GM12878 (cell line): ENCODE measurements around the gene DMKN. TPM values are rescaled to one million over a fixed set of nuclear protein-coding genes. Genes with fewer than 3 reads are reported as not detected.

Experiments used
- BHLHE40 ChIP-seq, 2 experiments: fragments of 450-650 bp in 1 of 2; IDR thresholded peaks; 2 replicates each; pipeline ENCODE4 v1.6.1; 2011 to 2017; ENCODE audit warnings: low read depth in 2 of 2, borderline replicate concordance in 1 of 2, improper control_type of control experiment in 1 of 2, low read length in 1 of 2, mild to moderate bottlenecking in 1 of 2
- BRCA1 ChIP-seq: IDR thresholded peaks from 2 replicates; pipeline ENCODE4 v1.6.1; 2011; ENCODE audit warnings: low read depth, low read length, improper control_type of control experiment
- CHD1 ChIP-seq: IDR thresholded peaks from 2 replicates; pipeline ENCODE4 v1.6.1; 2012; ENCODE audit warnings: low read depth, low read length, improper control_type of control experiment
- FOXM1 ChIP-seq: IDR thresholded peaks from 2 replicates; pipeline ENCODE4 v1.6.1; 2012; ENCODE audit warnings: low read depth, mild to moderate bottlenecking, inconsistent platforms, low read length, moderate library complexity
- HDAC6 ChIP-seq: fragments of 200-600 bp; sonication (generic); IDR thresholded peaks from one replicate; pipeline ENCODE4 v1.8.0; 2017; ENCODE audit warnings: antibody characterized with exemption; ENCODE audit not compliant: unreplicated experiment
- JUNB ChIP-seq: IDR thresholded peaks from 2 replicates; pipeline ENCODE4 v1.6.1; 2016; ENCODE audit warnings: antibody characterized with exemption, mild to moderate bottlenecking
- MYC ChIP-seq: IDR thresholded peaks from 2 replicates; pipeline ENCODE4 v1.6.1; 2011; ENCODE audit warnings: mild to moderate bottlenecking, low read length, moderate library complexity, inconsistent platforms; ENCODE audit not compliant: insufficient read depth, insufficient replicate concordance, insufficient read length, severe bottlenecking
- NRF1 ChIP-seq: conservative IDR thresholded peaks from 2 replicates; pipeline ENCODE4 v1.6.1; 2011; ENCODE audit warnings: mild to moderate bottlenecking, low read depth, low read length, improper control_type of control experiment
- PAX8 ChIP-seq: fragments of 450-650 bp; IDR thresholded peaks from 2 replicates; pipeline ENCODE4 v1.6.1; 2017; ENCODE audit warnings: mild to moderate bottlenecking, moderate library complexity
- RB1 ChIP-seq: fragments of 450-650 bp; formaldehyde crosslinking; IDR thresholded peaks from 2 replicates; pipeline ENCODE4 v1.6.1; 2017; ENCODE audit warnings: mild to moderate bottlenecking, borderline replicate concordance
- SRF ChIP-seq, 2 experiments: IDR thresholded peaks; 2 replicates each; pipeline ENCODE4 v1.6.1; 2011; ENCODE audit warnings: low read depth in 2 of 2, low read length in 2 of 2, mild to moderate bottlenecking in 1 of 2, moderate library complexity in 1 of 2
- ZNF274 ChIP-seq: IDR thresholded peaks from one replicate; pipeline ENCODE4 v1.8.0; 2011; ENCODE audit not compliant: insufficient read length, insufficient read depth
- ZNF384 ChIP-seq: IDR thresholded peaks from 2 replicates; pipeline ENCODE4 v1.6.1; 2012; ENCODE audit warnings: low read depth, mild to moderate bottlenecking, low read length, improper control_type of control experiment, borderline replicate concordance
- polyA plus RNA-seq, 11 experiments: library from polyadenylated mRNA; depleted of rRNA in 4 of 11; unstranded in 6 of 11; stranded (reverse) in 5 of 11; fragments of >200 nt; fragmentation: Nextera tagmentation in 4 of 11; fragmentation: Illumina TruSeq in 1 of 11; extraction: Ambion mirVana in 4 of 11; extraction: Trizol in 1 of 11; gene quantifications; 1 replicate in 1 of 11; 2 replicates in 10 of 11; pipeline versions ENCODE4 v1.2.1 to v1.2.3, GENCODE V29; 2011 to 2016; ENCODE audit warnings: inconsistent platforms in 2 of 11, missing spikeins in 2 of 11, low read depth in 1 of 11
- total RNA-seq, 4 experiments: library from RNA; depleted of rRNA in 3 of 4; stranded (reverse); fragments of >200 nt in 3 of 4; fragmentation: Illumina TruSeq in 1 of 4; extraction: Trizol in 1 of 4; gene quantifications; 2 replicates each; pipeline versions ENCODE4 v1.2.1 to v1.2.3, GENCODE V29; 2013 to 2021
- TF ChIP-seq, protein P1 (sequence below): fragments of 450-650 bp; IDR thresholded peaks from 2 replicates; pipeline ENCODE4 v1.6.1; 2014; ENCODE audit warnings: mild to moderate bottlenecking
- TF ChIP-seq, protein P2 (sequence below): fragments of 450-650 bp; IDR thresholded peaks from 2 replicates; pipeline ENCODE4 v1.6.1; 2017; ENCODE audit warnings: mild to moderate bottlenecking
- TF ChIP-seq, protein P3 (sequence below): IDR thresholded peaks from 2 replicates; pipeline ENCODE4 v1.6.1; 2012; ENCODE audit warnings: low read length, inconsistent platforms
- TF ChIP-seq, protein P4 (sequence below): IDR thresholded peaks from 2 replicates; pipeline ENCODE4 v1.6.1; 2011; ENCODE audit warnings: mild to moderate bottlenecking, low read depth, low read length, moderate library complexity; ENCODE audit not compliant: insufficient replicate concordance
- TF ChIP-seq, protein P5 (sequence below), 3 experiments: IDR thresholded peaks in 2 of 3; conservative IDR thresholded peaks in 1 of 3; 2 replicates each; pipeline ENCODE4 v1.5.1; 2011; ENCODE audit warnings: low read depth in 3 of 3, low read length in 3 of 3, mild to moderate bottlenecking in 3 of 3, control low read depth in 2 of 3, moderate library complexity in 2 of 3, inconsistent platforms in 1 of 3, mixed read lengths in 1 of 3; ENCODE audit not compliant: control insufficient read depth in 2 of 3, insufficient read depth in 1 of 3; ENCODE audit errors: extremely low read depth in 1 of 3
- TF ChIP-seq, protein P6 (sequence below): IDR thresholded peaks from 2 replicates; pipeline ENCODE4 v1.6.1; 2011; ENCODE audit warnings: borderline replicate concordance, low read depth, mild to moderate bottlenecking, moderate library complexity, mixed read lengths, low read length; ENCODE audit not compliant: insufficient read depth; ENCODE audit errors: extremely low read length

The DMKN gene
- total and polyA plus RNA-seq, 10 of the 15 experiments (the other 5 are each of a cell fraction or from before 2014, with no cell fraction given): 36.4 to 114 (median 58.6) TPM

DNA sequence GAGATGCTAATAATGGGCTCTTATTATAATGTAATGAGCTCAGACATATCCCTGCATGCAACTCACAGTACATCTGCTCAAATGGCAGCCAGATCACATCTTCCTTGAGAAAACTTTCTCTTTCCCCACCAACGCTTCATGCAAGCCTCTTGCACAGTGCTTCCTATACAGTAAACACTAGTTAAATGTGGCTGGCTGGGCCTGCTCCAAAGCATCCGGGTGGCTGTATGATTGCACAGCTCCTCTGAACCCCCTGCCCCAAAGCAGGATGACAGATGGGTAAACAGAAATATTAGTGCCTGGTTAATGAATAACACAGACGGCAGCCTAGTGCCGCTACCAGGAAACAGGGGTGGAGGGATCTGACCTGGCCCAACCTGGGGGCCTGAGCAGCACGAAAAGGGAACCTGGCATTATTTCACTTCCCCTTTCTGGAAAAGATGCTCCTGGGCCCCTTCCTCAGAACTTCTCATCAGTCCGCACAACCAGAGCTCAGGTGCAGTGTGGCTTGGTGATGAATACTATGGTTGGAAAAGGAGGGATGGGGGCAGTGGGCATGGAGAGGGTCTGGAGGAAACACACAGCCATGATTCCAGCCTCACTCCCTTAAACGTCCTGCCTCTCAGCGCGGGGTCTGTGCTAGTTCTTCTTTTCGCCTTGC is 54.6 kb downstream of the DMKN start (continued):
- TF ChIP-seq, protein P1, sequence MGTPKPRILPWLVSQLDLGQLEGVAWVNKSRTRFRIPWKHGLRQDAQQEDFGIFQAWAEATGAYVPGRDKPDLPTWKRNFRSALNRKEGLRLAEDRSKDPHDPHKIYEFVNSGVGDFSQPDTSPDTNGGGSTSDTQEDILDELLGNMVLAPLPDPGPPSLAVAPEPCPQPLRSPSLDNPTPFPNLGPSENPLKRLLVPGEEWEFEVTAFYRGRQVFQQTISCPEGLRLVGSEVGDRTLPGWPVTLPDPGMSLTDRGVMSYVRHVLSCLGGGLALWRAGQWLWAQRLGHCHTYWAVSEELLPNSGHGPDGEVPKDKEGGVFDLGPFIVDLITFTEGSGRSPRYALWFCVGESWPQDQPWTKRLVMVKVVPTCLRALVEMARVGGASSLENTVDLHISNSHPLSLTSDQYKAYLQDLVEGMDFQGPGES: no peak
- TF ChIP-seq, protein P2, sequence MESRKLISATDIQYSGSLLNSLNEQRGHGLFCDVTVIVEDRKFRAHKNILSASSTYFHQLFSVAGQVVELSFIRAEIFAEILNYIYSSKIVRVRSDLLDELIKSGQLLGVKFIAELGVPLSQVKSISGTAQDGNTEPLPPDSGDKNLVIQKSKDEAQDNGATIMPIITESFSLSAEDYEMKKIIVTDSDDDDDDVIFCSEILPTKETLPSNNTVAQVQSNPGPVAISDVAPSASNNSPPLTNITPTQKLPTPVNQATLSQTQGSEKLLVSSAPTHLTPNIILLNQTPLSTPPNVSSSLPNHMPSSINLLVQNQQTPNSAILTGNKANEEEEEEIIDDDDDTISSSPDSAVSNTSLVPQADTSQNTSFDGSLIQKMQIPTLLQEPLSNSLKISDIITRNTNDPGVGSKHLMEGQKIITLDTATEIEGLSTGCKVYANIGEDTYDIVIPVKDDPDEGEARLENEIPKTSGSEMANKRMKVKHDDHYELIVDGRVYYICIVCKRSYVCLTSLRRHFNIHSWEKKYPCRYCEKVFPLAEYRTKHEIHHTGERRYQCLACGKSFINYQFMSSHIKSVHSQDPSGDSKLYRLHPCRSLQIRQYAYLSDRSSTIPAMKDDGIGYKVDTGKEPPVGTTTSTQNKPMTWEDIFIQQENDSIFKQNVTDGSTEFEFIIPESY: no peak
- TF ChIP-seq BRCA1 (no peak), ZNF274 (no peak), RB1 (peak; percentile 18; the same call in 1 of the 2 replicates), MYC (no peak), HDAC6 (no peak), BHLHE40 (IDR thresholded peaks at IDR 0.05; ENCODE audit: borderline replicate concordance in 1 of 2, low read depth in 2 of 2, low read length in 1 of 2) (peak; percentile 64 to 71; a peak in 3 of 4 replicates), JUNB (no peak), ZNF384 (no peak; the same call in 1 of the 2 replicates), SRF (IDR thresholded peaks at IDR 0.05; ENCODE audit: low read depth in 2 of 2, low read length in 2 of 2) (peak in 1 of 2 experiments; percentile 40; a peak in 1 of 4 replicates), NRF1 (no peak), FOXM1 (peak; percentile 33; the same call in 1 of the 2 replicates), CHD1 (no peak), PAX8 (no peak)
- TF ChIP-seq, protein P3, sequence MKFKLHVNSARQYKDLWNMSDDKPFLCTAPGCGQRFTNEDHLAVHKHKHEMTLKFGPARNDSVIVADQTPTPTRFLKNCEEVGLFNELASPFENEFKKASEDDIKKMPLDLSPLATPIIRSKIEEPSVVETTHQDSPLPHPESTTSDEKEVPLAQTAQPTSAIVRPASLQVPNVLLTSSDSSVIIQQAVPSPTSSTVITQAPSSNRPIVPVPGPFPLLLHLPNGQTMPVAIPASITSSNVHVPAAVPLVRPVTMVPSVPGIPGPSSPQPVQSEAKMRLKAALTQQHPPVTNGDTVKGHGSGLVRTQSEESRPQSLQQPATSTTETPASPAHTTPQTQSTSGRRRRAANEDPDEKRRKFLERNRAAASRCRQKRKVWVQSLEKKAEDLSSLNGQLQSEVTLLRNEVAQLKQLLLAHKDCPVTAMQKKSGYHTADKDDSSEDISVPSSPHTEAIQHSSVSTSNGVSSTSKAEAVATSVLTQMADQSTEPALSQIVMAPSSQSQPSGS: no peak; the same call in 1 of the 2 replicates
- TF ChIP-seq, protein P4, sequence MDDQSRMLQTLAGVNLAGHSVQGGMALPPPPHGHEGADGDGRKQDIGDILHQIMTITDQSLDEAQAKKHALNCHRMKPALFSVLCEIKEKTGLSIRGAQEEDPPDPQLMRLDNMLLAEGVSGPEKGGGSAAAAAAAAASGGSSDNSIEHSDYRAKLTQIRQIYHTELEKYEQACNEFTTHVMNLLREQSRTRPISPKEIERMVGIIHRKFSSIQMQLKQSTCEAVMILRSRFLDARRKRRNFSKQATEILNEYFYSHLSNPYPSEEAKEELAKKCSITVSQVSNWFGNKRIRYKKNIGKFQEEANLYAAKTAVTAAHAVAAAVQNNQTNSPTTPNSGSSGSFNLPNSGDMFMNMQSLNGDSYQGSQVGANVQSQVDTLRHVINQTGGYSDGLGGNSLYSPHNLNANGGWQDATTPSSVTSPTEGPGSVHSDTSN: no peak
- TF ChIP-seq, protein P5, sequence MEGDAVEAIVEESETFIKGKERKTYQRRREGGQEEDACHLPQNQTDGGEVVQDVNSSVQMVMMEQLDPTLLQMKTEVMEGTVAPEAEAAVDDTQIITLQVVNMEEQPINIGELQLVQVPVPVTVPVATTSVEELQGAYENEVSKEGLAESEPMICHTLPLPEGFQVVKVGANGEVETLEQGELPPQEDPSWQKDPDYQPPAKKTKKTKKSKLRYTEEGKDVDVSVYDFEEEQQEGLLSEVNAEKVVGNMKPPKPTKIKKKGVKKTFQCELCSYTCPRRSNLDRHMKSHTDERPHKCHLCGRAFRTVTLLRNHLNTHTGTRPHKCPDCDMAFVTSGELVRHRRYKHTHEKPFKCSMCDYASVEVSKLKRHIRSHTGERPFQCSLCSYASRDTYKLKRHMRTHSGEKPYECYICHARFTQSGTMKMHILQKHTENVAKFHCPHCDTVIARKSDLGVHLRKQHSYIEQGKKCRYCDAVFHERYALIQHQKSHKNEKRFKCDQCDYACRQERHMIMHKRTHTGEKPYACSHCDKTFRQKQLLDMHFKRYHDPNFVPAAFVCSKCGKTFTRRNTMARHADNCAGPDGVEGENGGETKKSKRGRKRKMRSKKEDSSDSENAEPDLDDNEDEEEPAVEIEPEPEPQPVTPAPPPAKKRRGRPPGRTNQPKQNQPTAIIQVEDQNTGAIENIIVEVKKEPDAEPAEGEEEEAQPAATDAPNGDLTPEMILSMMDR (IDR thresholded peaks at IDR 0.05 in 2 of 3, conservative IDR thresholded peaks at IDR 0.05 in 1 of 3; ENCODE audit: control insufficient read depth in 2 of 3, extremely low read depth in 1 of 3, insufficient read depth in 1 of 3, low read depth in 3 of 3, low read length in 3 of 3): no peak
- TF ChIP-seq, protein P6, sequence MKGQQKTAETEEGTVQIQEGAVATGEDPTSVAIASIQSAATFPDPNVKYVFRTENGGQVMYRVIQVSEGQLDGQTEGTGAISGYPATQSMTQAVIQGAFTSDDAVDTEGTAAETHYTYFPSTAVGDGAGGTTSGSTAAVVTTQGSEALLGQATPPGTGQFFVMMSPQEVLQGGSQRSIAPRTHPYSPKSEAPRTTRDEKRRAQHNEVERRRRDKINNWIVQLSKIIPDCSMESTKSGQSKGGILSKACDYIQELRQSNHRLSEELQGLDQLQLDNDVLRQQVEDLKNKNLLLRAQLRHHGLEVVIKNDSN: no peak
